Measurements from ENCODE around the gene FCHSD2. TPM values are rescaled to one million over a fixed set of nuclear protein-coding genes. Genes with fewer than 3 reads are reported as not detected.

The FCHSD2 gene
- total and polyA plus RNA-seq, 2 of the 13 experiments (the other 11 are each of a cell fraction or from before 2014, with no cell fraction given): 20.5 to 24.8 TPM

DNA sequence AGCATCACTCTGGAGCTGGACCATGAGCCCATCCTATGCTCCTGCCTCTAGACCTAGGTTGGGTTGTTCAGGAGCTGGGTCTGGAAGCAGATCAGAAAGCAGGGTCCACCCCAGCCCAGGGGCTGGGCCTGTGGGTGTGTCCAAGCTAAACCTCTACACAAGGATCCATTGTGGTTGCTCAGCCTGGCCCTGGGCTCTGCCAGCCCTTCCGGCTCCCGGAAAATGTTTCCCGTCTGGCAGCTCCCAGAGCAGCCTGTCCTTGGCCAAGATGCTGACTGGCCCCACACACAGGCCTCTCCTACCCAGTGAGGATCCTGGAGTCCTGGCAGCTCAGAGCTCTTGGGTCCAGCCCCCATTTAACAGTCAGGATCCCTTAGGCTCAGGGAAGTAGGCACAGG, 35.3 kb upstream of the FCHSD2 start (continued):
- TF ChIP-seq ZNF234 (CRISPR knock-in tag; conservative IDR thresholded peaks at IDR 0.05) (no peak), GTF3A (CRISPR knock-in tag; conservative IDR thresholded peaks at IDR 0.05) (0 out of 2 replicates have a peak, but pooled peaks have one; percentile 34), ZNF782 (CRISPR knock-in tag; IDR thresholded peaks at IDR 0.05; ENCODE audit: borderline replicate concordance) (no peak), ONECUT2 (CRISPR knock-in tag; IDR thresholded peaks at IDR 0.05) (no peak), MLLT10 (CRISPR knock-in tag; IDR thresholded peaks at IDR 0.05) (no peak), ZNF564 (CRISPR knock-in tag; IDR thresholded peaks at IDR 0.05) (no peak), RAD51 (IDR thresholded peaks at IDR 0.05; ENCODE audit: borderline replicate concordance) (no peak), ZEB1 (IDR thresholded peaks at IDR 0.05; ENCODE audit: insufficient replicate concordance, low read depth) (no peak), ZNF678 (CRISPR knock-in tag; IDR thresholded peaks at IDR 0.05) (0 out of 2 replicates have a peak, but pooled peaks have one; percentile 35), ASH2L (IDR thresholded peaks at IDR 0.05; ENCODE audit: insufficient read length, low read depth, low read length) (no peak), TP53 (CRISPR knock-in tag; conservative IDR thresholded peaks at IDR 0.05) (no peak), CREM (IDR thresholded peaks at IDR 0.05) (0 out of 2 replicates have a peak, but pooled peaks have one; percentile 13), CREM (CRISPR knock-in tag; IDR thresholded peaks at IDR 0.05) (no peak), ZKSCAN8 (CRISPR knock-in tag; IDR thresholded peaks at IDR 0.05; ENCODE audit: borderline replicate concordance) (no peak), ZNF251 (CRISPR knock-in tag; IDR thresholded peaks at IDR 0.05) (no peak)
- TF ChIP-seq, protein P1, sequence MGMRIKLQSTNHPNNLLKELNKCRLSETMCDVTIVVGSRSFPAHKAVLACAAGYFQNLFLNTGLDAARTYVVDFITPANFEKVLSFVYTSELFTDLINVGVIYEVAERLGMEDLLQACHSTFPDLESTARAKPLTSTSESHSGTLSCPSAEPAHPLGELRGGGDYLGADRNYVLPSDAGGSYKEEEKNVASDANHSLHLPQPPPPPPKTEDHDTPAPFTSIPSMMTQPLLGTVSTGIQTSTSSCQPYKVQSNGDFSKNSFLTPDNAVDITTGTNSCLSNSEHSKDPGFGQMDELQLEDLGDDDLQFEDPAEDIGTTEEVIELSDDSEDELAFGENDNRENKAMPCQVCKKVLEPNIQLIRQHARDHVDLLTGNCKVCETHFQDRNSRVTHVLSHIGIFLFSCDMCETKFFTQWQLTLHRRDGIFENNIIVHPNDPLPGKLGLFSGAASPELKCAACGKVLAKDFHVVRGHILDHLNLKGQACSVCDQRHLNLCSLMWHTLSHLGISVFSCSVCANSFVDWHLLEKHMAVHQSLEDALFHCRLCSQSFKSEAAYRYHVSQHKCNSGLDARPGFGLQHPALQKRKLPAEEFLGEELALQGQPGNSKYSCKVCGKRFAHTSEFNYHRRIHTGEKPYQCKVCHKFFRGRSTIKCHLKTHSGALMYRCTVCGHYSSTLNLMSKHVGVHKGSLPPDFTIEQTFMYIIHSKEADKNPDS (CRISPR knock-in tag; IDR thresholded peaks at IDR 0.05): peak; percentile 55; the same call in 1 of the 2 replicates
- TF ChIP-seq, protein P2, sequence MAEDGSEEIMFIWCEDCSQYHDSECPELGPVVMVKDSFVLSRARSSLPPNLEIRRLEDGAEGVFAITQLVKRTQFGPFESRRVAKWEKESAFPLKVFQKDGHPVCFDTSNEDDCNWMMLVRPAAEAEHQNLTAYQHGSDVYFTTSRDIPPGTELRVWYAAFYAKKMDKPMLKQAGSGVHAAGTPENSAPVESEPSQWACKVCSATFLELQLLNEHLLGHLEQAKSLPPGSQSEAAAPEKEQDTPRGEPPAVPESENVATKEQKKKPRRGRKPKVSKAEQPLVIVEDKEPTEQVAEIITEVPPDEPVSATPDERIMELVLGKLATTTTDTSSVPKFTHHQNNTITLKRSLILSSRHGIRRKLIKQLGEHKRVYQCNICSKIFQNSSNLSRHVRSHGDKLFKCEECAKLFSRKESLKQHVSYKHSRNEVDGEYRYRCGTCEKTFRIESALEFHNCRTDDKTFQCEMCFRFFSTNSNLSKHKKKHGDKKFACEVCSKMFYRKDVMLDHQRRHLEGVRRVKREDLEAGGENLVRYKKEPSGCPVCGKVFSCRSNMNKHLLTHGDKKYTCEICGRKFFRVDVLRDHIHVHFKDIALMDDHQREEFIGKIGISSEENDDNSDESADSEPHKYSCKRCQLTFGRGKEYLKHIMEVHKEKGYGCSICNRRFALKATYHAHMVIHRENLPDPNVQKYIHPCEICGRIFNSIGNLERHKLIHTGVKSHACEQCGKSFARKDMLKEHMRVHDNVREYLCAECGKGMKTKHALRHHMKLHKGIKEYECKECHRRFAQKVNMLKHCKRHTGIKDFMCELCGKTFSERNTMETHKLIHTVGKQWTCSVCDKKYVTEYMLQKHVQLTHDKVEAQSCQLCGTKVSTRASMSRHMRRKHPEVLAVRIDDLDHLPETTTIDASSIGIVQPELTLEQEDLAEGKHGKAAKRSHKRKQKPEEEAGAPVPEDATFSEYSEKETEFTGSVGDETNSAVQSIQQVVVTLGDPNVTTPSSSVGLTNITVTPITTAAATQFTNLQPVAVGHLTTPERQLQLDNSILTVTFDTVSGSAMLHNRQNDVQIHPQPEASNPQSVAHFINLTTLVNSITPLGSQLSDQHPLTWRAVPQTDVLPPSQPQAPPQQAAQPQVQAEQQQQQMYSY (CRISPR knock-in tag; IDR thresholded peaks at IDR 0.05): no peak
- TF ChIP-seq, protein P3, sequence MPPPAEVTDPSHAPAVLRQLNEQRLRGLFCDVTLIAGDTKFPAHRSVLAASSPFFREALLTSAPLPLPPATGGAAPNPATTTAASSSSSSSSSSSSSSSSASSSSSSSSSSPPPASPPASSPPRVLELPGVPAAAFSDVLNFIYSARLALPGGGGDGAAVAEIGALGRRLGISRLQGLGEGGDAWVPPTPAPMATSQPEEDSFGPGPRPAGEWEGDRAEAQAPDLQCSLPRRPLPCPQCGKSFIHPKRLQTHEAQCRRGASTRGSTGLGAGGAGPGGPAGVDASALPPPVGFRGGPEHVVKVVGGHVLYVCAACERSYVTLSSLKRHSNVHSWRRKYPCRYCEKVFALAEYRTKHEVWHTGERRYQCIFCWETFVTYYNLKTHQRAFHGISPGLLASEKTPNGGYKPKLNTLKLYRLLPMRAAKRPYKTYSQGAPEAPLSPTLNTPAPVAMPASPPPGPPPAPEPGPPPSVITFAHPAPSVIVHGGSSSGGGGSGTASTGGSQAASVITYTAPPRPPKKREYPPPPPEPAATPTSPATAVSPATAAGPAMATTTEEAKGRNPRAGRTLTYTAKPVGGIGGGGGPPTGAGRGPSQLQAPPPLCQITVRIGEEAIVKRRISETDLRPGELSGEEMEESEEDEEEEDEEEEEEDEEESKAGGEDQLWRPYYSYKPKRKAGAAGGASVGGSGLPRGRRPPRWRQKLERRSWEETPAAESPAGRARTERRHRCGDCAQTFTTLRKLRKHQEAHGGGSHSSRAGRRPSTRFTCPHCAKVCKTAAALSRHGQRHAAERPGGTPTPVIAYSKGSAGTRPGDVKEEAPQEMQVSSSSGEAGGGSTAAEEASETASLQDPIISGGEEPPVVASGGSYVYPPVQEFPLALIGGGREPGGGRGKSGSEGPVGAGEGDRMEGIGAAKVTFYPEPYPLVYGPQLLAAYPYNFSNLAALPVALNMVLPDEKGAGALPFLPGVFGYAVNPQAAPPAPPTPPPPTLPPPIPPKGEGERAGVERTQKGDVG (CRISPR knock-in tag; IDR thresholded peaks at IDR 0.05; ENCODE audit: borderline replicate concordance): no peak
- TF ChIP-seq, protein P4, sequence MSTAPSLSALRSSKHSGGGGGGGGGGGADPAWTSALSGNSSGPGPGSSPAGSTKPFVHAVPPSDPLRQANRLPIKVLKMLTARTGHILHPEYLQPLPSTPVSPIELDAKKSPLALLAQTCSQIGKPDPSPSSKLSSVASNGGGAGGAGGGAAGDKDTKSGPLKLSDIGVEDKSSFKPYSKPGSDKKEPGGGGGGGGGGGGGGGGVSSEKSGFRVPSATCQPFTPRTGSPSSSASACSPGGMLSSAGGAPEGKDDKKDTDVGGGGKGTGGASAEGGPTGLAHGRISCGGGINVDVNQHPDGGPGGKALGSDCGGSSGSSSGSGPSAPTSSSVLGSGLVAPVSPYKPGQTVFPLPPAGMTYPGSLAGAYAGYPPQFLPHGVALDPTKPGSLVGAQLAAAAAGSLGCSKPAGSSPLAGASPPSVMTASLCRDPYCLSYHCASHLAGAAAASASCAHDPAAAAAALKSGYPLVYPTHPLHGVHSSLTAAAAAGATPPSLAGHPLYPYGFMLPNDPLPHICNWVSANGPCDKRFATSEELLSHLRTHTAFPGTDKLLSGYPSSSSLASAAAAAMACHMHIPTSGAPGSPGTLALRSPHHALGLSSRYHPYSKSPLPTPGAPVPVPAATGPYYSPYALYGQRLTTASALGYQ (CRISPR knock-in tag; IDR thresholded peaks at IDR 0.05): no peak
